GM10248 (cell line): ENCODE measurements around the gene C5orf58.

Experiments used
- CTCF ChIA-PET: fragments of 300-600 bp; sonication (Branson Sonifier 250); formaldehyde crosslinking; extraction: SDS; loops from one replicate; lab custom pipeline; 2021; ENCODE audit warnings: antibody characterized with exemption; lab: Yijun Ruan, JAX
- POLR2A ChIA-PET: fragments of 350-650 bp; sonication (Branson Sonifier 250); formaldehyde crosslinking; extraction: SDS; loops from one replicate; lab custom pipeline; 2020; ENCODE audit warnings: antibody characterized with exemption; lab: Yijun Ruan, JAX
- DNase-seq: peaks from one replicate; pipeline ENCODE4 v3.0.0; 2012; ENCODE audit errors: extremely low spot score
- CTCF ChIP-seq: IDR thresholded peaks from 2 replicates; pipeline ENCODE4 v1.5.1; 2012; ENCODE audit warnings: mild to moderate bottlenecking, low read depth; ENCODE audit errors: extremely low read depth, missing control alignments, control extremely low read depth

The C5orf58 gene

GRCh38 chr5:170226129-170226615, 6.6 kb upstream of the C5orf58 start:
- ChIA-PET CTCF (interaction anchor here (0.7 to 7.7 kb wide), 44 partner anchors 9 to 418 kb away, joined by 3 to 191 read pairs (median 4); no protein-coding TSS in a partner anchor), POLR2A (no interaction called here)
- DNase-seq: no peak
- no peak for TF ChIP-seq CTCF

GRCh38 chr5:170226661-170227060, 6.1 kb upstream of the C5orf58 start:
- POLR2A ChIA-PET: no interaction called here
- TF ChIP-seq CTCF: no peak
- DNase-seq: no peak
- CTCF ChIA-PET: interaction anchor here (0.9 to 7.7 kb wide), 32 partner anchors 10 to 220 kb away, joined by 3 to 191 read pairs (median 5); no protein-coding TSS in a partner anchor

- no peak for TF ChIP-seq CTCF
- no peak for DNase-seq
- ChIA-PET POLR2A (no interaction called here), CTCF (interaction anchor here (0.7 to 7.7 kb wide), 8 partner anchors 8 to 208 kb away, joined by 3 to 191 read pairs (median 5); no protein-coding TSS in a partner anchor)
Measured at GRCh38 chr5:170228762-170229435, 3.9 kb upstream of the C5orf58 start.

GRCh38 chr5:170233358-170233892, 640 bp downstream of the C5orf58 start:
- no peak for TF ChIP-seq CTCF
- DNase-seq: no peak
- ChIA-PET CTCF (interaction anchor here (1.2 kb wide), 2 partner anchors 12 to 193 kb away, joined by 3 to 4 read pairs; no protein-coding TSS in a partner anchor), POLR2A (no interaction called here)

- ChIA-PET CTCF (interaction anchor here (0.9 to 5.3 kb wide), 8 partner anchors 8 to 186 kb away, joined by 3 to 43 read pairs (median 3); no protein-coding TSS in a partner anchor), POLR2A (no interaction called here)
- no peak for DNase-seq
- no peak for TF ChIP-seq CTCF
Measured at GRCh38 chr5:170235876-170236864, 3.4 kb downstream of the C5orf58 start.
